Left ventricle myocardium inferior (tissue), 1 donor: Measurements from ENCODE around the gene CCDC141. TPM values are rescaled to one million over a fixed set of nuclear protein-coding genes. Genes with fewer than 3 reads are reported as not detected.

Experiments
- DNase-seq: peaks from one replicate; pipeline ENCODE4 v3.0.0-alpha.2; 2020
- H3K27ac ChIP-seq: fragments of 200-600 bp; replicated peaks from 2 replicates; pipeline ENCODE4 v1.8.0; 2021
- H3K27me3 ChIP-seq: fragments of 200-600 bp; 2 replicates; pipeline ENCODE4 v1.8.0; 2021; ENCODE audit warnings: low read depth
- H3K36me3 ChIP-seq: fragments of 200-600 bp; 2 replicates; pipeline ENCODE4 v1.8.0; 2021
- H3K4me1 ChIP-seq: fragments of 200-600 bp; 2 replicates; pipeline ENCODE4 v1.8.0; 2021
- H3K4me3 ChIP-seq: fragments of 200-600 bp; 2 replicates; pipeline ENCODE4 v1.8.0; 2021; ENCODE audit warnings: mild to moderate bottlenecking, moderate library complexity
- H3K9me3 ChIP-seq: fragments of 200-600 bp; replicated peaks from 2 replicates; pipeline ENCODE4 v1.8.0; 2021
- CTCF ChIP-seq: fragments of 200-600 bp; IDR thresholded peaks from 2 replicates; pipeline ENCODE4 v1.8.0; 2021; ENCODE audit warnings: antibody characterized with exemption, mild to moderate bottlenecking, borderline replicate concordance
- intact Hi-C: fragments of 100-400 bp; cut with micrococcal nuclease; formaldehyde crosslinking; loops from one replicate; pipeline ENCODE4 v1.11.0; 2022
- total RNA-seq: library from RNA; stranded (reverse); fragmentation: NEBNext Ultra II Directional; extraction: Animal tissue kit (Norgen Biotek cat#: 25700); gene quantifications from one replicate; pipeline ENCODE4 v1.2.1, GENCODE V29; 2021
- donor health status: DM: no; HTN: yes; CAD: no; lungs with severe emphysema.

CCDC141 gene
- total RNA-seq, 1 donor from 2014 or later = 208 TPM

GRCh38 chr2:178924817-178925216 is 125.1 kb downstream of the CCDC141 start:
- intact Hi-C loops = no loop called here
- Histone ChIP-seq H3K9me3 (no peaks in the 10 kb centered on the region), H3K4me3 (no peak overlapping the region), H3K36me3 (no peaks in the 10 kb centered on the region), H3K27ac (no peak overlapping the region), H3K4me1 (peaks cover 16% of the 10 kb centered on the region), H3K27me3 (no peaks in the 10 kb centered on the region)
- no peak for DNase-seq
- no peak for TF ChIP-seq CTCF

- intact Hi-C loops = no loop called here
- peaks cover 13% of the 10 kb centered on the region for H3K4me1 ChIP-seq
- no peaks in the 10 kb centered on the region for H3K9me3 ChIP-seq
- no peak for TF ChIP-seq CTCF
- DNase-seq = no peak
- no peaks in the 10 kb centered on the region for H3K36me3 ChIP-seq
- H3K4me3 ChIP-seq = no peak overlapping the region
- no peaks in the 10 kb centered on the region for H3K27me3 ChIP-seq
- no peak overlapping the region for H3K27ac ChIP-seq
Observed at GRCh38 chr2:178923546-178923945, 126.4 kb downstream of the CCDC141 start.

- TF ChIP-seq CTCF = no peak
- no peaks in the 10 kb centered on the region for H3K27me3 ChIP-seq
- no peaks in the 10 kb centered on the region for H3K9me3 ChIP-seq
- no peak overlapping the region for H3K4me3 ChIP-seq
- no peak overlapping the region for H3K27ac ChIP-seq
- intact Hi-C loops = no loop called here
- H3K36me3 ChIP-seq = no peaks in the 10 kb centered on the region
- DNase-seq = no peak
- H3K4me1 ChIP-seq = peaks cover 6% of the 10 kb centered on the region
Observed at GRCh38 chr2:178920916-178921513, 128.9 kb downstream of the CCDC141 start.

- no peaks in the 10 kb centered on the region for H3K36me3 ChIP-seq
- no peak for DNase-seq
- H3K27ac ChIP-seq = no peak overlapping the region
- H3K4me3 ChIP-seq = no peak overlapping the region
- peaks cover 24% of the 10 kb centered on the region for H3K4me1 ChIP-seq
- H3K27me3 ChIP-seq = no peaks in the 10 kb centered on the region
- intact Hi-C loops = no loop called here
- H3K9me3 ChIP-seq = no peaks in the 10 kb centered on the region
- TF ChIP-seq CTCF = no peak
Observed at GRCh38 chr2:178917555-178917954, 132.4 kb downstream of the CCDC141 start.

- intact Hi-C loops = no loop called here
- Histone ChIP-seq H3K4me1 (peaks cover 35% of the 10 kb centered on the region), H3K36me3 (no peaks in the 10 kb centered on the region), H3K9me3 (no peaks in the 10 kb centered on the region), H3K27me3 (no peaks in the 10 kb centered on the region), H3K27ac (no peak overlapping the region), H3K4me3 (no peak overlapping the region)
- DNase-seq = no peak
- TF ChIP-seq CTCF = no peak
Observed at GRCh38 chr2:178915423-178916173, 134.3 kb downstream of the CCDC141 start.
